22Rv1 (cell line): ENCODE measurements around the gene RNF157.

Experiments used
- CTCF ChIP-seq: fragments of 450-650 bp; IDR thresholded peaks from 2 replicates; pipeline ENCODE4 v1.5.1; 2017; ENCODE audit warnings: mild to moderate bottlenecking
- ZFX ChIP-seq: fragments of 450-650 bp; IDR thresholded peaks from 2 replicates; pipeline ENCODE4 v1.6.1; 2017; ENCODE audit warnings: antibody characterized with exemption, borderline replicate concordance

GRCh38 chr17:76124582-76125390 is 115.5 kb downstream of the RNF157 start:
- TF ChIP-seq CTCF (no peak; the same call in 1 of the 2 replicates), ZFX (no peak)
